B cell (primary cell): ENCODE measurements around the gene PAN2.

Experiments used
- EZH2 ChIP-seq: IDR thresholded peaks from 2 replicates; pipeline ENCODE4 v1.6.1; 2012; ENCODE audit warnings: borderline replicate concordance, low read depth, mild to moderate bottlenecking, moderate library complexity, low read length; ENCODE audit not compliant: insufficient read depth, poor library complexity, severe bottlenecking
- TF ChIP-seq, protein P1 (sequence below): fragments of 200-600 bp; IDR thresholded peaks from one replicate; pipeline ENCODE4 v1.8.0; 2022; ENCODE audit warnings: antibody characterized with exemption, mild to moderate bottlenecking

DNA sequence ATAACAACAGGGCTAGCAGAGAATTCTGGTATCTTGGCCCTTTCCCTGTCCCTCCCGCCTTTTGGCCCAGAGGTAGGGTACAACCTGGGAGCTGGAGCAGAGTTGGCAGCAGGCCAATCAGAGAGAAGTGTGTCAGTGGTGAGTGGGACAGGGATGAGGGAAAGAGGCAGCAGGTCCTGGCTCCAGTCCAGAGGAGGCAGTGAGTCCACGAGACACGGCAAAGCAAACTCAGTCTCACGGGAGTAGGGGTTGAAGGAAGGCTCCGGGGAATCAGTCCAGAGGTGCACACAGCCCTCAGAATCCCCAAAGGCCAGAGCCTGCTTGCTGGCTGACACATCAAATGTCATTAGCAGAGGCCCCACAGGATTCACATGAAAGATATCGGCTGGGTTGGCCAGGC is 7.3 kb downstream of the PAN2 start:
- TF ChIP-seq, protein P1, sequence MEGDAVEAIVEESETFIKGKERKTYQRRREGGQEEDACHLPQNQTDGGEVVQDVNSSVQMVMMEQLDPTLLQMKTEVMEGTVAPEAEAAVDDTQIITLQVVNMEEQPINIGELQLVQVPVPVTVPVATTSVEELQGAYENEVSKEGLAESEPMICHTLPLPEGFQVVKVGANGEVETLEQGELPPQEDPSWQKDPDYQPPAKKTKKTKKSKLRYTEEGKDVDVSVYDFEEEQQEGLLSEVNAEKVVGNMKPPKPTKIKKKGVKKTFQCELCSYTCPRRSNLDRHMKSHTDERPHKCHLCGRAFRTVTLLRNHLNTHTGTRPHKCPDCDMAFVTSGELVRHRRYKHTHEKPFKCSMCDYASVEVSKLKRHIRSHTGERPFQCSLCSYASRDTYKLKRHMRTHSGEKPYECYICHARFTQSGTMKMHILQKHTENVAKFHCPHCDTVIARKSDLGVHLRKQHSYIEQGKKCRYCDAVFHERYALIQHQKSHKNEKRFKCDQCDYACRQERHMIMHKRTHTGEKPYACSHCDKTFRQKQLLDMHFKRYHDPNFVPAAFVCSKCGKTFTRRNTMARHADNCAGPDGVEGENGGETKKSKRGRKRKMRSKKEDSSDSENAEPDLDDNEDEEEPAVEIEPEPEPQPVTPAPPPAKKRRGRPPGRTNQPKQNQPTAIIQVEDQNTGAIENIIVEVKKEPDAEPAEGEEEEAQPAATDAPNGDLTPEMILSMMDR = no peak
- no peak for TF ChIP-seq EZH2
